GM19351 (cell line): ENCODE measurements around the gene LHB.

Source experiments
- ATAC-seq: cut with Tn5 transposase; IDR thresholded peaks from one replicate; pipeline ENCODE4 v1.9.1; 2021; ENCODE audit warnings: mild to moderate bottlenecking, moderate library complexity; ENCODE audit not compliant: unreplicated experiment

LHB gene

GRCh38 chr19:48986211-48986610, 30.7 kb downstream of the LHB start:
- no peak for ATAC-seq

GRCh38 chr19:48985711-48986110, 31.2 kb downstream of the LHB start:
- ATAC-seq = no peak

- ATAC-seq = no peak
Observed at GRCh38 chr19:48982280-48982679, 34.6 kb downstream of the LHB start.

GRCh38 chr19:48977061-48977460, 39.8 kb downstream of the LHB start:
- ATAC-seq = no peak

GRCh38 chr19:48975947-48976847, 40.7 kb downstream of the LHB start:
- no peak for ATAC-seq

GRCh38 chr19:48970923-48971395, 45.9 kb downstream of the LHB start:
- no peak for ATAC-seq

GRCh38 chr19:48970139-48970766, 46.6 kb downstream of the LHB start:
- no peak for ATAC-seq

- no peak for ATAC-seq
Observed at GRCh38 chr19:48969276-48970138, 47.4 kb downstream of the LHB start.

GRCh38 chr19:48968813-48969218, 48.1 kb downstream of the LHB start:
- no peak for ATAC-seq

- no peak for ATAC-seq
Observed at GRCh38 chr19:48968179-48968661, 48.7 kb downstream of the LHB start.

- ATAC-seq = no peak
Observed at GRCh38 chr19:48967346-48968178, 49.3 kb downstream of the LHB start.

GRCh38 chr19:48966541-48967345, 50.1 kb downstream of the LHB start:
- no peak for ATAC-seq
